Keratinocyte (primary cell): ENCODE data around the gene FABP7. TPM values are rescaled to one million over a fixed set of nuclear protein-coding genes. Genes with fewer than 3 reads are reported as not detected.

Experiments used
- DNase-seq: peaks from one replicate; pipeline ENCODE4 v3.0.0-alpha.2; 2011; ENCODE audit warnings: low read depth, missing footprints, low spot score
- FAIRE-seq: peaks from 2 replicates; lab custom pipeline; 2011; peaks lifted over from hg19 to GRCh38; lab: Jason Lieb, UNC
- H2AFZ ChIP-seq: 2 replicates; pipeline ENCODE4 v1.6.0; 2012; ENCODE audit warnings: low read length, control low read depth, inconsistent platforms; ENCODE audit not compliant: control insufficient read depth
- H3K27ac ChIP-seq: 2 replicates; pipeline ENCODE4 v1.5.1; 2011; ENCODE audit warnings: low read length; ENCODE audit not compliant: control insufficient read depth, insufficient read depth
- H3K27me3 ChIP-seq: 3 replicates; pipeline ENCODE4 v1.6.0; 2011; ENCODE audit warnings: low read length; ENCODE audit not compliant: control insufficient read depth, insufficient read depth; ENCODE audit errors: extremely low read depth
- H3K36me3 ChIP-seq, 2 experiments: 2 replicates in 1 of 2; 3 replicates in 1 of 2; pipeline ENCODE4 v1.5.1; 2011; ENCODE audit warnings: low read length in 2 of 2, mild to moderate bottlenecking in 1 of 2; ENCODE audit not compliant: control insufficient read depth in 2 of 2, insufficient read depth in 2 of 2; ENCODE audit errors: extremely low read depth in 1 of 2
- H3K4me1 ChIP-seq: 3 replicates; pipeline ENCODE4 v1.5.1; 2011; ENCODE audit warnings: low read length; ENCODE audit not compliant: control insufficient read depth, insufficient read depth; ENCODE audit errors: extremely low read depth
- H3K4me2 ChIP-seq: 3 replicates; pipeline ENCODE4 v1.6.0; 2011; ENCODE audit warnings: low read depth, low read length; ENCODE audit not compliant: control insufficient read depth, insufficient read depth; ENCODE audit errors: extremely low read depth
- H3K4me3 ChIP-seq, 3 experiments: fragments of 200-600 bp in 1 of 3; sonication (generic) in 1 of 3; 2 replicates in 2 of 3; 3 replicates in 1 of 3; pipeline ENCODE4 v1.5.1; 2011 to 2016; ENCODE audit warnings: low read length in 3 of 3, mild to moderate bottlenecking in 3 of 3, control low read depth in 2 of 3, inconsistent platforms in 1 of 3, low read depth in 1 of 3, mixed read lengths in 1 of 3, mixed run types in 1 of 3, moderate library complexity in 1 of 3; ENCODE audit not compliant: control insufficient read depth in 2 of 3, insufficient read depth in 2 of 3; ENCODE audit errors: extremely low read depth in 1 of 3
- H3K79me2 ChIP-seq: 2 replicates; pipeline ENCODE4 v1.6.0; 2012; ENCODE audit warnings: low read length; ENCODE audit not compliant: control insufficient read depth, insufficient read depth
- H3K9ac ChIP-seq: 3 replicates; pipeline ENCODE4 v1.6.0; 2011; ENCODE audit warnings: low read length; ENCODE audit not compliant: control insufficient read depth, insufficient read depth; ENCODE audit errors: extremely low read depth
- H3K9me1 ChIP-seq: 3 replicates; pipeline ENCODE4 v1.6.0; 2011; ENCODE audit warnings: low read length; ENCODE audit not compliant: control insufficient read depth, insufficient read depth; ENCODE audit errors: extremely low read depth
- H3K9me3 ChIP-seq: 2 replicates; pipeline ENCODE4 v1.5.1; 2012; ENCODE audit warnings: low read depth, low read length; ENCODE audit not compliant: control insufficient read depth
- H4K20me1 ChIP-seq: 3 replicates; pipeline ENCODE4 v1.6.0; 2011; ENCODE audit warnings: low read length; ENCODE audit not compliant: control insufficient read depth, insufficient read depth; ENCODE audit errors: extremely low read depth
- EZH2 ChIP-seq: IDR thresholded peaks from one replicate; pipeline ENCODE4 v1.6.1; 2012; ENCODE audit warnings: inconsistent platforms, mild to moderate bottlenecking, low read length, moderate library complexity
- dilution Hi-C: fragments of 300-500 bp; cut with MboI; formaldehyde crosslinking; loops from one replicate; pipeline ENCODE4 v1.7.0; 2020; ENCODE audit warnings: low sequenced_read_pairs; ENCODE audit not compliant: extremely low pct_ligation_motif_present
- polyA plus RNA-seq, 5 experiments: library from polyadenylated mRNA; depleted of rRNA in 3 of 5; stranded (reverse) in 3 of 5; stranded (forward) in 1 of 5; unstranded in 1 of 5; fragments of >200 nt; gene quantifications; 1 replicate in 1 of 5; 2 replicates in 3 of 5; 3 replicates in 1 of 5; pipeline versions ENCODE4 v1.2.1 to v1.2.3, GENCODE V29; 2011 to 2012; ENCODE audit warnings: missing spikeins in 2 of 5, low read depth in 1 of 5, low replicate concordance in 1 of 5
- TF ChIP-seq, protein P1 (sequence below), 3 experiments: IDR thresholded peaks in 1 of 3; conservative IDR thresholded peaks in 1 of 3; optimal IDR thresholded peaks in 1 of 3; 2 replicates in 2 of 3; 3 replicates in 1 of 3; pipeline versions ENCODE3 to v1.5.1; 2011; ENCODE audit warnings: low read length in 3 of 3, mild to moderate bottlenecking in 3 of 3, moderate library complexity in 2 of 3, control low read depth in 1 of 3, inconsistent platforms in 1 of 3; ENCODE audit not compliant: insufficient read depth in 2 of 3; ENCODE audit errors: extremely low read depth in 1 of 3

FABP7 gene
- polyA plus RNA-seq, 1 donor (not counting 4 experiments of a cell fraction or from before 2014, with no cell fraction given): not detected

DNA sequence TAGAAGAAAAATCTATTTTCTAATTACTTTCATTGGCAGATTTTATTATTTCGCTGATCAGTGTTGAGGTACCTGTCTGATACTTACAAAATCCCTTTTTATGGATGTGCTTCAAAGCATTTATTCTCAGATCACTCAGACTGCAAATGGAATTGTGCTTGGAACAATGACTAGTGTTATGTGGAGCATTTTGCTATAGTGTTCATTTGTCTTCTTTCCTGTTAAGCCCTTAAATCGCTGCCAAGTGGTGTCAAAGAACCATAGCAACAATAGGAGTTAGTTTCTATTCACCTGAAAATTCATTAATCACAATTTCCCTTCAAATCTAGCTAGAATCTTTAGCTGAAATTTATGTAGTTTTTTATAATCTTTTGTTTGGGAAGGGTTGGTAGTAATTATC, 39.4 kb downstream of the FABP7 start:
- TF ChIP-seq, protein P1, sequence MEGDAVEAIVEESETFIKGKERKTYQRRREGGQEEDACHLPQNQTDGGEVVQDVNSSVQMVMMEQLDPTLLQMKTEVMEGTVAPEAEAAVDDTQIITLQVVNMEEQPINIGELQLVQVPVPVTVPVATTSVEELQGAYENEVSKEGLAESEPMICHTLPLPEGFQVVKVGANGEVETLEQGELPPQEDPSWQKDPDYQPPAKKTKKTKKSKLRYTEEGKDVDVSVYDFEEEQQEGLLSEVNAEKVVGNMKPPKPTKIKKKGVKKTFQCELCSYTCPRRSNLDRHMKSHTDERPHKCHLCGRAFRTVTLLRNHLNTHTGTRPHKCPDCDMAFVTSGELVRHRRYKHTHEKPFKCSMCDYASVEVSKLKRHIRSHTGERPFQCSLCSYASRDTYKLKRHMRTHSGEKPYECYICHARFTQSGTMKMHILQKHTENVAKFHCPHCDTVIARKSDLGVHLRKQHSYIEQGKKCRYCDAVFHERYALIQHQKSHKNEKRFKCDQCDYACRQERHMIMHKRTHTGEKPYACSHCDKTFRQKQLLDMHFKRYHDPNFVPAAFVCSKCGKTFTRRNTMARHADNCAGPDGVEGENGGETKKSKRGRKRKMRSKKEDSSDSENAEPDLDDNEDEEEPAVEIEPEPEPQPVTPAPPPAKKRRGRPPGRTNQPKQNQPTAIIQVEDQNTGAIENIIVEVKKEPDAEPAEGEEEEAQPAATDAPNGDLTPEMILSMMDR (optimal IDR thresholded peaks at IDR 0.05 in 1 of 3, IDR thresholded peaks at IDR 0.05 in 1 of 3, conservative IDR thresholded peaks at IDR 0.05 in 1 of 3; ENCODE audit: extremely low read depth in 1 of 3, insufficient read depth in 2 of 3, low read length in 3 of 3): no peak
- no peak for TF ChIP-seq EZH2
- Histone ChIP-seq H2AFZ (no peak overlapping the region), H3K4me2 (no peak overlapping the region), H3K79me2 (no peaks in the 10 kb centered on the region), H3K27ac (no peak overlapping the region), H3K4me3 (no peak overlapping the region), H3K9me1 (no peaks in the 10 kb centered on the region), H4K20me1 (no peaks in the 10 kb centered on the region), H3K27me3 (no peaks in the 10 kb centered on the region), H3K36me3 (no peaks in the 10 kb centered on the region), H3K9ac (no peak overlapping the region), H3K9me3 (no peaks in the 10 kb centered on the region), H3K4me1 (no peaks in the 10 kb centered on the region)
- FAIRE-seq (no peak), DNase-seq (no peak)
- dilution Hi-C loops: no loop called here

GRCh38 chr6:122821095-122821494, 41.6 kb downstream of the FABP7 start:
- H3K27me3 ChIP-seq: no peaks in the 10 kb centered on the region
- TF ChIP-seq, protein P1 (optimal IDR thresholded peaks at IDR 0.05 in 1 of 3, IDR thresholded peaks at IDR 0.05 in 1 of 3, conservative IDR thresholded peaks at IDR 0.05 in 1 of 3; ENCODE audit: extremely low read depth in 1 of 3, insufficient read depth in 2 of 3, low read length in 3 of 3): no peak
- no peak for TF ChIP-seq EZH2
- H4K20me1 ChIP-seq: no peaks in the 10 kb centered on the region
- H3K4me1 ChIP-seq: no peaks in the 10 kb centered on the region
- H3K9me3 ChIP-seq: no peaks in the 10 kb centered on the region
- DNase-seq (no peak), FAIRE-seq (no peak)
- dilution Hi-C loops: no loop called here
- no peak overlapping the region for H3K9ac ChIP-seq
- no peaks in the 10 kb centered on the region for H3K36me3 ChIP-seq
- H3K4me3 ChIP-seq: no peak overlapping the region
- no peaks in the 10 kb centered on the region for H3K9me1 ChIP-seq
- no peak overlapping the region for H3K27ac ChIP-seq
- no peaks in the 10 kb centered on the region for H3K79me2 ChIP-seq
- H2AFZ ChIP-seq: no peak overlapping the region
- H3K4me2 ChIP-seq: no peak overlapping the region
